Ascending aorta (tissue), 2 donors: Measurements from ENCODE around the gene RND3. TPM values are rescaled to one million over a fixed set of nuclear protein-coding genes. Genes with fewer than 3 reads are reported as not detected.

Experiments used
- DNase-seq, 2 donors: peaks; one replicate each; pipeline ENCODE4 v3.0.0-alpha.2; 2019; ENCODE audit warnings: low spot score in 2 of 2
- H3K27ac ChIP-seq, 2 donors: fragments of 200-600 bp; sonication (generic); one replicate each; pipeline ENCODE4 v1.5.1; 2016 to 2017; ENCODE audit warnings: mild to moderate bottlenecking in 1 of 2
- H3K27me3 ChIP-seq: fragments of 200-600 bp; sonication (generic); one replicate; pipeline ENCODE4 v1.5.1; 2017
- H3K36me3 ChIP-seq, 2 donors: fragments of 200-600 bp; sonication (generic); one replicate each; pipeline ENCODE4 v1.5.1; 2016
- H3K4me1 ChIP-seq, 2 donors: fragments of 200-600 bp; sonication (generic); one replicate each; pipeline ENCODE4 v1.5.1; 2016 to 2017; ENCODE audit warnings: mild to moderate bottlenecking in 1 of 2
- H3K4me3 ChIP-seq, 2 donors: fragments of 200-600 bp; sonication (generic); one replicate each; pipeline ENCODE4 v1.5.1; 2016 to 2017; ENCODE audit warnings: mild to moderate bottlenecking in 1 of 2
- H3K9me3 ChIP-seq, 2 donors: fragments of 200-600 bp; sonication (generic); one replicate each; pipeline ENCODE4 v1.5.1; 2016
- intact Hi-C: fragments of 100-400 bp; cut with DNase I; formaldehyde crosslinking; loops from one replicate; pipeline ENCODE4 v1.15.1; 2023
- total RNA-seq: library from RNA; depleted of rRNA; stranded (reverse); fragments of >200 nt; gene quantifications from one replicate; pipeline ENCODE4 v1.1.0, GENCODE V29; 2016
- TF ChIP-seq, protein P1 (sequence below), 3 experiments: fragments of 200-600 bp in 2 of 3; fragments of 450-650 bp in 1 of 3; sonication (generic) in 2 of 3; IDR thresholded peaks; one replicate each; pipeline ENCODE4 v1.5.1; 2016 to 2019; ENCODE audit warnings: antibody characterized with exemption in 3 of 3, mild to moderate bottlenecking in 1 of 3, moderate library complexity in 1 of 3

The RND3 gene
- total RNA-seq, 1 donor from 2014 or later, result 10.7 TPM

- Histone ChIP-seq H3K36me3 (no peaks in the 10 kb centered on the region), H3K27me3 (no peaks in the 10 kb centered on the region), H3K9me3 (no peaks in the 10 kb centered on the region), H3K4me3 (peak overlapping the region in 1 of 2 donors; percentile 11), H3K27ac (peak overlapping the region; percentile 38 to 70), H3K4me1 (peaks cover 11 to 64% of the 10 kb centered on the region in 2 donors)
- TF ChIP-seq, protein P1, sequence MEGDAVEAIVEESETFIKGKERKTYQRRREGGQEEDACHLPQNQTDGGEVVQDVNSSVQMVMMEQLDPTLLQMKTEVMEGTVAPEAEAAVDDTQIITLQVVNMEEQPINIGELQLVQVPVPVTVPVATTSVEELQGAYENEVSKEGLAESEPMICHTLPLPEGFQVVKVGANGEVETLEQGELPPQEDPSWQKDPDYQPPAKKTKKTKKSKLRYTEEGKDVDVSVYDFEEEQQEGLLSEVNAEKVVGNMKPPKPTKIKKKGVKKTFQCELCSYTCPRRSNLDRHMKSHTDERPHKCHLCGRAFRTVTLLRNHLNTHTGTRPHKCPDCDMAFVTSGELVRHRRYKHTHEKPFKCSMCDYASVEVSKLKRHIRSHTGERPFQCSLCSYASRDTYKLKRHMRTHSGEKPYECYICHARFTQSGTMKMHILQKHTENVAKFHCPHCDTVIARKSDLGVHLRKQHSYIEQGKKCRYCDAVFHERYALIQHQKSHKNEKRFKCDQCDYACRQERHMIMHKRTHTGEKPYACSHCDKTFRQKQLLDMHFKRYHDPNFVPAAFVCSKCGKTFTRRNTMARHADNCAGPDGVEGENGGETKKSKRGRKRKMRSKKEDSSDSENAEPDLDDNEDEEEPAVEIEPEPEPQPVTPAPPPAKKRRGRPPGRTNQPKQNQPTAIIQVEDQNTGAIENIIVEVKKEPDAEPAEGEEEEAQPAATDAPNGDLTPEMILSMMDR (IDR thresholded peaks at IDR 0.05), result no peak
- intact Hi-C loops, result loop anchor here (10.0 kb wide), 1 partner anchor 1837 kb away; the partner anchor contains the start of gene EPC2
- no peak for DNase-seq
Measured at GRCh38 chr2:150482111-150482510, 5.4 kb downstream of the RND3 start.

GRCh38 chr2:150480971-150481830 is 6.3 kb downstream of the RND3 start:
- Histone ChIP-seq H3K4me3 (no peak overlapping the region), H3K4me1 (peaks cover 11 to 65% of the 10 kb centered on the region in 2 donors), H3K36me3 (no peaks in the 10 kb centered on the region), H3K27me3 (no peaks in the 10 kb centered on the region), H3K9me3 (no peaks in the 10 kb centered on the region), H3K27ac (peak overlapping the region; percentile 59 to 70)
- TF ChIP-seq, protein P1 (IDR thresholded peaks at IDR 0.05), result no peak
- DNase-seq, result no peak
- intact Hi-C loops, result loop anchor here (10.0 kb wide), 1 partner anchor 1836 kb away; the partner anchor contains the start of gene EPC2

DNA sequence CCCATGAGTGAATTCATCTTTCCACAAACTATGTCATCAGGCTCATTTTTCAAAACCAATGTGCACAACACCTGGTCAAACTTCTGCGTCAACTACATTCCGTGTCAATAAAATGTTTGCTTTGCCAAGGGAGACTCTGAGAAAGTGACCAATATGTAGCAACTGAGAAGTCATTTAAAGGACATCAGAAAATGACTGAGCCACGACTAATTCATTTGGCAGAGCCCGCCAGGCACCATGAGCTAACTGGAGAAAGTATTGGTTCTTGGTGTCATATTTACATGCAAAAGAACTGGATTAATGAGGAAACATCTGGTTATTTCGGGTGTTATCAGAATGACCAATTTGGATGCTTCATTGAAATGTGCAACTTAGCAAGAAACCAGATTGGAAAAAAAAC is 7.2 kb downstream of the RND3 start:
- Histone ChIP-seq H3K27me3 (no peaks in the 10 kb centered on the region), H3K36me3 (no peaks in the 10 kb centered on the region), H3K9me3 (no peaks in the 10 kb centered on the region), H3K4me3 (no peak overlapping the region), H3K4me1 (peaks cover 11 to 72% of the 10 kb centered on the region in 2 donors), H3K27ac (peak overlapping the region in 1 of 2 donors; percentile 70)
- intact Hi-C loops, result loop anchor here (10.0 kb wide), 1 partner anchor 1835 kb away; the partner anchor contains the start of gene EPC2
- TF ChIP-seq, protein P1 (IDR thresholded peaks at IDR 0.05), result no peak
- DNase-seq, result peak in 1 of 2 donors; percentile 69

- no peaks in the 10 kb centered on the region for H3K9me3 ChIP-seq
- peaks cover 11 to 75% of the 10 kb centered on the region in 2 donors for H3K4me1 ChIP-seq
- no peak for DNase-seq
- H3K27ac ChIP-seq, result peak overlapping the region; percentile 5 to 6
- H3K4me3 ChIP-seq, result no peak overlapping the region
- no peaks in the 10 kb centered on the region for H3K27me3 ChIP-seq
- TF ChIP-seq, protein P1 (IDR thresholded peaks at IDR 0.05), result no peak
- H3K36me3 ChIP-seq, result peaks cover 0 to 7% of the 10 kb centered on the region in 2 donors
- intact Hi-C loops, result loop anchor here (10.0 kb wide), 1 partner anchor 786 kb away; the partner anchor contains the start of gene RBM43
Measured at GRCh38 chr2:150479075-150479915, 8.2 kb downstream of the RND3 start.

- intact Hi-C loops, result loop anchor here (10.0 kb wide), 1 partner anchor 786 kb away; the partner anchor contains the start of gene RBM43
- Histone ChIP-seq H3K36me3 (peaks cover under 1 to 13% of the 10 kb centered on the region in 2 donors), H3K27ac (peak overlapping the region; percentile 46 to 82), H3K27me3 (no peaks in the 10 kb centered on the region), H3K4me3 (no peak overlapping the region), H3K9me3 (no peaks in the 10 kb centered on the region), H3K4me1 (peaks cover 11 to 68% of the 10 kb centered on the region in 2 donors)
- TF ChIP-seq, protein P1 (IDR thresholded peaks at IDR 0.05), result no peak
- DNase-seq, result no peak
Measured at GRCh38 chr2:150478200-150478974, 9.1 kb downstream of the RND3 start.
